ENCODE measurements around the gene SDHB.
"Not testable (repeated sequence)": the region's sequence is repeated elsewhere in the genome, so short reads cannot be mapped to it uniquely, and the experiment has no call there.

SDHB gene

DNA sequence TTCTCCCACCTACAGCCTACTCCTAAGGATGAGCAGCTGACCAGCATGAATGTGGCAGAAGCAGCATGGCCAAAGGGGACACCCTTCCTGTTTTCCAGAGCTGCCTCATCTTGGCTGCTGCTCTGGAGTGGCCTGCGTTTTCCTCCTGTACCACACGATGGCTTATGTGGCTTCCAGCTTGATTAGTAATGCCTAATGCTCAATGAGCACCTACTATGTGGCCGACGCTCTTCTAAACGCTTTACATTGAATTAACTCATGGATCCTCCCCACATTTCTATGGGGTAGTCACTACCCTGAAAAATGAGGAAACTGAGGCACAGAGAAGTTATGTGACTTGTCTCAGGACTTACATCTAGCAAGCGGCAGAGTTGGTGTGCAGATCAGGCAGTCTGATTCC, 18.0 kb upstream of the SDHB start:
- DNase-seq, result no peak

- DNase-seq, result no peak
Measured at GRCh38 chr1:17070163-17070525, 16.3 kb upstream of the SDHB start.

- DNase-seq, result no peak
Measured at GRCh38 chr1:17069452-17070162, 15.8 kb upstream of the SDHB start.

DNA sequence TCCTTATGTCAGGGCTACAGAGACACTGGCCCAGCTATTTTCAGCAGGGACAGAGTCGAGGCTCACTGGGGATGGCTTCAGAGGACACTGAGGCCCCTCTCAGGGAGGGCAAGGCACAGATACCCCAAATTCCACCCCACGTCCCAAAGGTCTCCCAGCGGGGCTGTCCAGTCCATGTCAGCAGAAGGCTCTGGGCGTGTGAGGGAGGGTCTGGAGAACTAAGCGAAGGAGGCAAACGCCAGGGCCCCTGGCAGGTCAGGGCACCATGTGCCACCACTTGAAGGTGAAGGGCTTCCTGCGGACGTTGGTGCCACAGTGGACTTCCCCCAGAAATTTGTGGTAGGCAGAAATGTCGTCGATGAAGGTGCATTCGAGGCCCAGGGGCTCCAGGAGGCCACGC, 15.0 kb upstream of the SDHB start:
- DNase-seq, result no peak

DNA sequence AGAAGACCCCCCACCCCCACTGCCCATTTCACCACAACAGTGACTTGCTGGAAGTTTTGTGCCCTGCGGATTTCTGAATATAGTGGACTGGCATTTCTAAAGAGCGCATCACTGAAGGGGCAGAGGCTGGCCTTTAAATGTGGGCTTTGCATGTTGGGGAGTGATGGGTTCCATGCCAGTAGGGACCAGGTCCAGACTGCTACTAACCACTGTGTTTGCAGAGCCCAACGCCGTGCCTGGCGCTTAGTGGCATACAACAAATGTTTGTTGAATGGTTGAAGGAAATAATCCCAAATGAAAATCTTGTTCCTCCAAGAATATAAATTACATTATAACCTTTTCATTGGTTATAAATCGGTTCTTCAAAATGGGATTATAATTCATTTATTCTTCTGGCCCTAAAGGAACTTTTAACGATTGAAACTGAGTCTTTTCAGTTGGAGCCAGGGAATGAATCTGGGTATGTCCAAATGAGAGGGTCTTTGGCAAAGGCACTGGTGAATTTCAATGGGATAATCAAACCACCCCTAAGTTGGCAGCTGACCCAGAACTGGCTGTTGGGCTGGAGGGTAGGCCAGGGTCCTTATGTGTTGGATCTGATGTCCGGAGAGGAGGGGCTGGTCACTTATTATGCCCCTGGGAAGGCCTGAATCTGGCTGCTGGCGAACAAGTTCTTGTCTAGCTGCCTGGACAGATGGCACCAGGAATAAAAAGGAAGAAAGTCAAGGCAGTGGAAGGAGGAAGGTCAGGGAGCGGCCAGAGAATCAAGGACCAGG, 13.8 kb upstream of the SDHB start:
- DNase-seq, result no peak

DNA sequence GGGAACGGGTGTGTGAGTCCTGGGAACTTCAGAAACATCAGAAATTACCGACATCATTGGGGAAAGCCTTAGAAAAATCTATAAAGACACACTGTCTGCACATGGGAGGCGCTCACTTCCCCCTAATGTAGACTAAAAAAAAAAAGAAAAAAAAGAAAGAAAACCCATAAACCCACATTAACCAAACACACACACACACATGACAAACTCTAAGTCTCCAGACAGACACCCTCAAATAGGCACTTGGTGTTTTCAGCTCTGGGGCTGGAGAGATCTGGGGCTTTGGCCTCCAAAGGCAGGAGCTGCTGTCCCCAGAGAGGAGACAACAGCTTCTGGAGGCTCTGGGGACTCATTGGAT, 13.2 kb upstream of the SDHB start:
- no peak for DNase-seq

GRCh38 chr1:17066361-17067068, 12.7 kb upstream of the SDHB start:
- DNase-seq, result peak; percentile 64 to 90

- DNase-seq, result peak; percentile 49 to 72
Measured at GRCh38 chr1:17065666-17066065, 11.8 kb upstream of the SDHB start.

GRCh38 chr1:17062751-17063150, 8.9 kb upstream of the SDHB start:
- not testable (repeated sequence) for DNase-seq

- DNase-seq, result no peak
Measured at GRCh38 chr1:17061892-17062291, 8.1 kb upstream of the SDHB start.

- DNase-seq, result peak; percentile 59 to 72
Measured at GRCh38 chr1:17061486-17061885, 7.7 kb upstream of the SDHB start.

DNA sequence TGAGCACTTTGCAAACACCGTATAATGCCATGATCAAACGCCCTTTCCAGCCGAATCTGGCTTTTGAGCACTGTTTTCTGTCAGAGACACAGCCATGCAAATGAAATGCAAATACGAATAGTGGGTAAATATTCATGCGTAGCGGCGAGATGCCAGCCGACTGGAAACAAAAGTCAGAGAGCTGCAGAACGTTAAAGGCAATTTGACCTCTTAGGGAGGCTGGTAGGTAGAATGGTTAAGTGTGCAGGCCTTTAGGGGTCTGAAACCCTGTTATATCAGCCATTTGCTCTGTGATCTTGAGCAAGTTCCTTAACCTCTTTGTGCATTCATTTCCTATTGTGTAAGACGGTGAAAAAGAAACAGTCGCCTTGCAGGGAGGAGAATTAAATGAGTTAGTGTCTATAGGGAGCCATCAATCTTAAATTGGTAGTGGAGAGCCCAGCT, 6.5 kb upstream of the SDHB start:
- peak; percentile 61 to 66 for DNase-seq

DNA sequence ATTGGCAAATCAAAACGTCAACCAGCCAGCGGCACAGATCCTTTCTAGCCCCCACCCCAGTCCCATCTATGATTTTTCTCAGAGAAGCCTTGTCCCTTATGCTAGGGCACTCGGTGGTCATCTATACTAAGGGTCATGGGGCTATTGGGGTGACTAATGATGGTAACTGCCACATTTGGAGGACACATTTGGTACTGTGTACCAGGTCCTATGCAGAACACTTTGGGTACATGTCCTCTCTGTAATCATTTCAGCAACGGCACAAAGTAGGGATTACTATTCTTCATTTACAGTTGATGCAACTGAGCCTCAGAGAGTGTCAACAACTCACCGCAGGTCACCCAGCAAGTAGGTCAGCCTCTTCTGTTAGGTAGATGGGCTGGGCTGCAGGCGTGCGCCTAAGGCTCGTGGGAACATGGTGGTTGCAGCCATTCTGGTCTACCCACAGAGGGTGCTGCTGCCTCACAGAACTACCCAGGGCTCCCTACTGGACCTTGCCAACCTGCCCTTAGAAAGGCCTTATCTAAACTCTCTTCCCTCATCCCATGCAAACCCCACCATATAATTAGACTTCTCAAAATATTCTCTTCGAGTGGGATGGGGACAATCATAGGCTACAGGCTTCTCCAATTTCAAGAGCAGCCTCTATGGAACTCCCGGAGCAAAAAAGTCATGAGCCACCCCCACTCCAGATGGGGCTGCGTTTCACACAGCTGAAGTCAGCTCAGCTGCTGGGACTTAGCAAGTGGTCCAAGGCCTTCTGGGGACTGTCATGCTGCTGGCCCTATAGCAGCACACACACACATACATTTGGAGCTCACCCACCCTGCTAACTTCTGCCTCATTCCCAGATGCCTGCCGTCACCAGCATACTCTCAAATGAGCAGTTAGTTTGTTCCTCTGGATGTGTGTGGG, 5.8 kb upstream of the SDHB start:
- DNase-seq, result peak; percentile 64 to 82

GRCh38 chr1:17056551-17056950, 2.7 kb upstream of the SDHB start:
- DNase-seq, result no peak

- DNase-seq, result no peak
Measured at GRCh38 chr1:17055801-17056200, 2.0 kb upstream of the SDHB start.

DNA sequence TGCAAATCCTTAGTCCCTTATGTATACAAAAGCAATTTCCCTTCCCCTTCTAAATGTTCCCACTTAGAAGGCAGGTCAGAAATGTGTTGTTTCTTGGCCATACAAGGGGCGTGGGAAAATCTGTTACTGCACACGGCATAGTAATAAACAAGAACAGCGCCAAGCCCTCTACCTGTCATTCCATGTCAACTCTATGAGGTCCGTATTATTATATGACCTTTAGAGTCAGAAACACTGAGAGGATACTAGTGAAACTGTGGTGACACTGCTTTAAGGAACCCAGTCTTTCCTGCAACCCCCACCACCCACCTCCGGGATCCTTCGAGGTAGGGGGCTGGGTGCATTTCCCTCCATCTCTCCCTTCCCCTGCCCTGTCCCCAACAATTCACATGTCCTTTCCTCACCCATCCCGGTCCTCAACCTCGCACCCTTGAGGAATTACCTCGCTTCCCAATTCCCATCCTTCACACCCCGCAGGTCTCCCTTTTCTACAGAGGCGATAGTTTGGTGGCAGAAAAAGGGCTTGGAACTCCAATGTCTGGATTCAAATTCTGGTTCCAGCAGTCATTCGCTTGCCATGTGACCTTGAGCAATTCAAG, 647 bp downstream of the SDHB start:
- DNase-seq, result no peak

- DNase-seq, result peak; percentile 43 to 46
Measured at GRCh38 chr1:17052641-17053040, 1.2 kb downstream of the SDHB start.

GRCh38 chr1:17052038-17052437, 1.8 kb downstream of the SDHB start:
- DNase-seq, result no peak

DNA sequence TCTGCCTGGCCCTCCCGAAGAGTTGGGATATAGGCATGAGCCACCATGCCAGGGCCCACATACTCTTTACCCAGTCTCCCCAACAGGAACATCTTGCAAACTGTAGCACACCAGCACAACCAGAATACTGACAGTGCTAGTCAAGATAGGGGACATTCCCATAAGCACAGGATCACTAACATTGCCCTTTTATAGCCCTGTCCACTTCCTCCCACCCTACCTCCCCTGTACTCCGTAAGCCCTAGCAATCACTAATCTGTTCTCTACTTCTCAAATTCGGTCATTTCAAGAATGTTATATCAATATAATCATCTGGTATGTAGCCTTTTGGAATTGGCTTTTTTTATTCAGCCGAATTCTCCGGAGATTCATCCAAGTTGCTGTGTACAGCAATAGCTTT, 5.9 kb downstream of the SDHB start:
- DNase-seq, result no peak

GRCh38 chr1:17046334-17046657, 7.5 kb downstream of the SDHB start:
- DNase-seq, result no peak

DNA sequence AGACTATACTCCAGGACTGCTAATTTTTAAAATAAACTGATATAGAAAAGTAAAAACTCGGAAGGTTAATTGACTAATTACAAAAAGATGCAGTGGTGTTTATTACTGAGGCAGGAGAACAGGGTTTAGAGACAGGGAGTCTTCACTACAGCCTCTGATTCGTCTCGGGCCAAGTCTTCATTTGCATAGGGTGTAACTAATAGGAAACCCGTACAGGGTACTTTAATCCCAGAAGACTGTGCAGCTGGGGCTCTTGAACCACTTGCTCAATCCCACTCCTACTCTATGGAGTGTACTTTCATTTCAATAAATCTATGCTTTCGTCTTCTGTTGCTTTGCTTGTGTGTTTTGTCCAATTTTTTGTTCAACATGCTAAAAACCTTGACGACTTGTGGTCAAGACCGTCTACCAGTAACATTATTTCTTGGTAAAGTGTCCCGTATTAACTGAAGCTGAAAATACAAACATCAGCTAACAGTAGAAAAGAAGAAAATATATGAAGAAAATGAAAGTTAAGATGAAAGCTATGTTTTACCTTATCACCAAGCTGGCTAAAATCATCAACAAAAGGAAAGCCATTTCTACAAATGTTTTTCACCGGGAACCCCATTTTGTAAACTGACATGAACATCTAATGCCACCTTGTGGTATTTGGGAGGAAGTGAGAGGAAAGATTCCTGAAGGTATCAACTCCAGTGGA, 8.0 kb downstream of the SDHB start:
- peak; percentile 43 to 62 for DNase-seq

GRCh38 chr1:17045150-17045549, 8.7 kb downstream of the SDHB start:
- DNase-seq, result peak; percentile 82 to 90
